Measurements from ENCODE around the gene ITPKB. TPM values are rescaled to one million over a fixed set of nuclear protein-coding genes. Genes with fewer than 3 reads are reported as not detected.
A peak's percentile ranks its signal among the peaks of the same experiment; 100 is the strongest.
"Not testable (repeated sequence)": the region's sequence is repeated elsewhere in the genome, so short reads cannot be mapped to it uniquely, and the experiment has no call there.

Gene ITPKB
- 0.07 and 0.43 TPM in 2 replicates for total RNA-seq (2014; rRNA removed; shearing (Covaris generic); ENCODE audit: low replicate concordance)

DNA sequence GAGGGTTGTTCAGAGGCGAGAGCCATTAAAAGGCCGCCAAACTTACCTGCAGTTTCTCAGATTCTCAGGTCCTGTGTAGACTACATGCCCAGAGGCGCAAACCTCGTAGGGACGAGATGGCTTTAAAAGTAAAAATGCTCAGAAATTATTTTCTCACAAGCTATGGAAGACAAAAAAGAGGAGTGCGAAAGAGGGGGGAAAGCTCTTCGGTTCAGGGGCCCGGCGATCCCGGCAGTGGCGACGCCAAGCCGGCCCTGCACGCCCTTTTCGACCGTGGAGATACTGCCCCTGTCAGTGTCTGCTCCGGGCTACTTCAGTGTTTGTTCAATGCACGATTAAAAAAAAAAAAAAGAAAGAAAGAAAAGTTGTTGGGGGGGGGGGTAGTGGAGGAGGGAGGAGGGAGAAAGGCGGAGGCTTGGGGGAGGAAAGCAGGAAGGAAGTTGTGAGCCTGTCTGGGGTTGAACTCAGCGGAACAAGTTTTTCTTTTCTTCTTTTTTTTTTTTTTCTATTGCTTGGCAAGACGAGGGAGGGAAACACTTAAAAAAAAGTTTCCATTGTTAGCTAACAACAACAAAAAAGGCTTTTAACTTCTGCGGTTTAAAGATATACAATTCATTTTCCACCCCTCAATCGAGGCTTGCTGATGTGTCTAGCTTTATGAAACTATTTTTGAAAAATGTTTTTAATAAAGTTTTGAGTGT is at the start of gene ITPKB:
Gene ITPKB (minus strand): TSS at position 288 of the 701 bp plus-strand sequence. CDS start 1,824 bp downstream, outside the sequence.
- no peak for DNase-seq (ENCODE audit: low read depth)
- in situ Hi-C loops (cut with HindIII; ENCODE audit: low pct_unique_long_range_greater_than_20kb, low sequenced_read_pairs), result no loop called here

- in situ Hi-C loops (cut with HindIII; ENCODE audit: low pct_unique_long_range_greater_than_20kb, low sequenced_read_pairs), result no loop called here
- no peak for DNase-seq (ENCODE audit: low read depth)
Measured at GRCh38 chr1:226787638-226788037, 48.6 kb upstream of the ITPKB start.

GRCh38 chr1:226787071-226787470 is 48.0 kb upstream of the ITPKB start:
- DNase-seq (ENCODE audit: low read depth), result no peak
- in situ Hi-C loops (cut with HindIII; ENCODE audit: low pct_unique_long_range_greater_than_20kb, low sequenced_read_pairs), result no loop called here

GRCh38 chr1:226786550-226786949 is 47.5 kb upstream of the ITPKB start:
- in situ Hi-C loops (cut with HindIII; ENCODE audit: low pct_unique_long_range_greater_than_20kb, low sequenced_read_pairs), result no loop called here

DNA sequence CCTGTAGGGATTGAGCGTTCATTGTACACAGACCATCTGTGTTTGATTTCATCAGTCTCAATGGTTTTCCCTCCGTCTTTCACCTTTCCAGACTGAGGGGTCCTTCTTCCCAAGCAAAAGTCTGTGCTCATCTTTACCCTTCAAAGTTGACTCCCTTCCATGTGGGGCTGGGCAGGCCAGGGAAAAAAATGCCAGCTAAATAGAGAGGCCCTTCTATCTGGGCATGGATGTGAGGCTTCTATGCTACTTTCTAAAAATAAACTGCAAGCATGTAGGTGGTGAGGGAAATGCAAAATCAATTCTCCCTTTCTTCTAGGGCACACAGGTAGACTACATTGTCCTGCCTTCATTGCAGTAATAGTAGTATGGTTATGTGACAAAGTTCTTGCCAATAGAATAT is 46.7 kb upstream of the ITPKB start:
- DNase-seq (ENCODE audit: low read depth), result no peak
- in situ Hi-C loops (cut with HindIII; ENCODE audit: low pct_unique_long_range_greater_than_20kb, low sequenced_read_pairs), result no loop called here

More at GRCh38 chr1:226786550-226786949, 47.5 kb upstream of the ITPKB start:
- DNase-seq (ENCODE audit: low read depth), result no peak

GRCh38 chr1:226784081-226785049 is 45.3 kb upstream of the ITPKB start:
- in situ Hi-C loops (cut with HindIII; ENCODE audit: low pct_unique_long_range_greater_than_20kb, low sequenced_read_pairs), result no loop called here
- DNase-seq (ENCODE audit: low read depth), result no peak

DNA sequence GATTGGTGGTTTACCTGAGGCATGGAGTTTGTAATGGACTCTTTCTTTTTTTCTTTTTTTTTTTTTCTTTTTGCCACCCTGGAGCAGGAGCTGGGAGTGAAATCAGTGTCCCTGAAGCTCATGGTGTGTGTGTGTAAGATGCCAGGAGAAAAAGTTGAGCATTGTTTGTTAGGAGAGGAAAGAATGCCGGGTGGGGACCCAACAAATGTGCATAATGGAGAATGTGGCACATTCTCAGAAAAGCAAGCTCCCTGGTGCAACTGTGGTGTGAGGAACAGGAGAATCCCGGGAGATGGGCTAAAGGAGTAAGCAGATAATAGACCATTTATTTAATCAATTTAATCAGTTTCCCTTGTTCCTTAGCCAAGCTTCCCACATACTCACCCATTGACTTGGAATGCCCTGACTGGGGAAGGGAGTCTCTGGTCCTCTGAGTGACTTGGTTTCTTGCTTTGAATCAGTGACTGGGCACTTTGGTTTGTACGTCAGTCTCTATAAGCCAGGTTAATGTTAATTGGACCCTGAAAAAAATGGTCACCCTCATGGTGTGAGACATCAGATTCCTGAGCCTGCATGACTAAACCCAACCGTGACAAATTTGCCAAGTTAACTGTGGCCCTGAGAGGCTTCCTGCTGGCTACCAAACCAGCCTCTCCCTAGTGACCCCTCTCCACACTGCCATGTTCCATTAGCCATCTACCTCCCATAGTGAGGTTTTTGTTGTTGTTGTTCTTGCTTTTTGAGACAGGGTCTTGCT is 43.9 kb upstream of the ITPKB start:
- in situ Hi-C loops (cut with HindIII; ENCODE audit: low pct_unique_long_range_greater_than_20kb, low sequenced_read_pairs), result no loop called here

GRCh38 chr1:226781937-226782609 is 43.0 kb upstream of the ITPKB start:
- in situ Hi-C loops (cut with HindIII; ENCODE audit: low pct_unique_long_range_greater_than_20kb, low sequenced_read_pairs), result no loop called here
- no peak for DNase-seq (ENCODE audit: low read depth)

More for the DNA sequence above, 43.9 kb upstream of the ITPKB start:
- no peak for DNase-seq (ENCODE audit: low read depth)

DNA sequence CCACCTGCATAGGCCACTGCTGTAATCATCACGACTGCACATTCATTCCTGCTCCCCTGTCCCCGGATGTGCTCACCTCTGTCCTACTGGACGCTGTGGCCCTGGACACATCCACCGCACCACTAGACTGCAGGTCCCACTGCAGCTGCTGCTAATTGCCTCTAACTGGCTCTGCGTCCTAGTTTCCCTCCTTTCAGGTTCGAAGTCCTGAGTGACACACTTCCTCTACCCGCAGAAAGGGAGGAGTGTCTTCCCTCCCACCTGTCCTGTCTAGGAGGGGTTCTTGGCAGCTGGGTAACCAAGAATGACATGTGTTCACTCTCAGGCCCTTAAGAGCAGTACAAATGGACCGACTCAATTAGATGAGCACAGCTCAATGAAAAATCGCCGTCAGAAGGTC is 40.5 kb upstream of the ITPKB start:
- no peak for DNase-seq (ENCODE audit: low read depth)
- in situ Hi-C loops (cut with HindIII; ENCODE audit: low pct_unique_long_range_greater_than_20kb, low sequenced_read_pairs), result no loop called here

GRCh38 chr1:226778657-226779058 is 39.6 kb upstream of the ITPKB start:
- DNase-seq (ENCODE audit: low read depth), result peak; percentile 85
- in situ Hi-C loops (cut with HindIII; ENCODE audit: low pct_unique_long_range_greater_than_20kb, low sequenced_read_pairs), result no loop called here

DNA sequence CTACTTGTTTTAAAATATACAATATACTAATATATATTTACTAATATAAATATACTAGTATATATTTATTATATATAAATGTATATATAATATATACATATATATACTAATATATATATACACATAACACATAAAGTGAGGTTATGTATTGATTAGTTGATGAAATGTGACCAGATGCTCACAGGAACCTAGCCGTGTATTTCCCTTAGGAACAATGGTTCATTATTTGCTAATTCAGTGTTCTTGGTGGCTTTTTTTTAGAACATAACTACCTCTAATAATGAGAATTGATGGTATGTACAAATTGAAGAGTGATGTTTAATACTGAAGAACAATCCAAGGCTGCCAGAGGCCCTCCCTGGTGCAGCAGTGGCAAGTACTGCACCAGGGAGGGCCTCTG is 37.9 kb upstream of the ITPKB start:
- DNase-seq (ENCODE audit: low read depth), result no peak
- in situ Hi-C loops (cut with HindIII; ENCODE audit: low pct_unique_long_range_greater_than_20kb, low sequenced_read_pairs), result no loop called here

- in situ Hi-C loops (cut with HindIII; ENCODE audit: low pct_unique_long_range_greater_than_20kb, low sequenced_read_pairs), result no loop called here
- DNase-seq (ENCODE audit: low read depth), result no peak
Measured at GRCh38 chr1:226776066-226776465, 37.0 kb upstream of the ITPKB start.

- in situ Hi-C loops (cut with HindIII; ENCODE audit: low pct_unique_long_range_greater_than_20kb, low sequenced_read_pairs), result no loop called here
- DNase-seq (ENCODE audit: low read depth), result no peak
Measured at GRCh38 chr1:226772446-226773139, 33.5 kb upstream of the ITPKB start.

GRCh38 chr1:226767170-226767569 is 28.1 kb upstream of the ITPKB start:
- in situ Hi-C loops (cut with HindIII; ENCODE audit: low pct_unique_long_range_greater_than_20kb, low sequenced_read_pairs); DNase-seq (ENCODE audit: low read depth): not testable (repeated sequence)

DNA sequence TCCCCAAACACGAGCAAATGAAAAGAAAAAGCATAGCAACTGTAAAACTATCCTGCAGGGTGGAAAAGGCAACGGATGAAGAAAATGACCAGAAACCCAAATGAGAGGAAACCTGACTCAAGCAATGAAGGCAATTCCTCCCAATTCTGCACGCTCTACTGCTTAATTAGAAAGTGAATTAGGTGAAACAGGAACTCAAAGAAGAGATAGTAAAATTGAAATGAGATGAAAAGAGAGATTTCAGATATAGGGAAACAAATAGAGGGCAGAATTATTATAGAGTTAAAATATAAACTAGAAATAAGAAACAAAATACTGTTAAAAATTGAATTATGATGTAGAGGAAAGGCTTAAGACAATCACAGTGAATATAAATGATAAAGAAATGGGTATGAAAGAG is 27.5 kb upstream of the ITPKB start:
- in situ Hi-C loops (cut with HindIII; ENCODE audit: low pct_unique_long_range_greater_than_20kb, low sequenced_read_pairs), result no loop called here
- DNase-seq (ENCODE audit: low read depth), result no peak

- in situ Hi-C loops (cut with HindIII; ENCODE audit: low pct_unique_long_range_greater_than_20kb, low sequenced_read_pairs), result no loop called here
- DNase-seq (ENCODE audit: low read depth), result no peak
Measured at GRCh38 chr1:226764533-226764932, 25.5 kb upstream of the ITPKB start.

DNA sequence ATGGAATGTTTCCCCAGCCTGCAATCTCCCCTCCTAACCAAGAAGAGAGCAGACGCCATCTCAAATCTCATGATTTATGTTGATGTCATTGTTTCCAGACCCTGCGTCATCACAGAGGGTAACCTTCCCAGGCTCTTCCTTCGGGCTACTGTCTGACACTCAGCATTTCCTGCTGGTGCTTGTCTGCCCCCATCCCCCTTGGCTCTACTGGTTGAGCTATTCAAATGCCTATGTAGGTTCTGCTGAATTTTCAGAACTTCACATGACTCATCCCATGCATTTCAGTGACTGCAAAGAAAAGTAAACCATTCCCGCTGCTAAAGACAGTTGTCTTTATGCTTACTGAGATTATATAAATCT is 24.8 kb upstream of the ITPKB start:
- in situ Hi-C loops (cut with HindIII; ENCODE audit: low pct_unique_long_range_greater_than_20kb, low sequenced_read_pairs), result no loop called here
- DNase-seq (ENCODE audit: low read depth), result no peak

Data from Caki2 (cell line).